GM19240 (cell line): ENCODE measurements around the gene SPAG4.
A peak's percentile ranks its signal among the peaks of the same experiment; 100 is the strongest.

Experiments used
- DNase-seq: peaks from one replicate; pipeline ENCODE4 v3.0.0; 2011; ENCODE audit warnings: low spot score; ENCODE audit not compliant: insufficient read length

The SPAG4 gene

GRCh38 chr20:35619196-35620095, 3.8 kb downstream of the SPAG4 start:
- peak; percentile 47 for DNase-seq

- no peak for DNase-seq
Observed at GRCh38 chr20:35620818-35621559, 5.4 kb downstream of the SPAG4 start.

- DNase-seq: no peak
Observed at GRCh38 chr20:35621560-35621946, 5.9 kb downstream of the SPAG4 start.

- DNase-seq: no peak
Observed at GRCh38 chr20:35625584-35626385, 10.2 kb downstream of the SPAG4 start.

GRCh38 chr20:35626386-35627001, 10.9 kb downstream of the SPAG4 start:
- no peak for DNase-seq

- DNase-seq: no peak
Observed at GRCh38 chr20:35627121-35627520, 11.5 kb downstream of the SPAG4 start.

- no peak for DNase-seq
Observed at GRCh38 chr20:35629427-35630145, 14.0 kb downstream of the SPAG4 start.

GRCh38 chr20:35630636-35631035, 15.0 kb downstream of the SPAG4 start:
- no peak for DNase-seq

GRCh38 chr20:35632539-35633115, 17.0 kb downstream of the SPAG4 start:
- DNase-seq: no peak

GRCh38 chr20:35635652-35636051, 20.0 kb downstream of the SPAG4 start:
- DNase-seq: no peak

- DNase-seq: no peak
Observed at GRCh38 chr20:35636095-35636494, 20.5 kb downstream of the SPAG4 start.

GRCh38 chr20:35637276-35637675, 21.6 kb downstream of the SPAG4 start:
- no peak for DNase-seq

GRCh38 chr20:35638751-35639150, 23.1 kb downstream of the SPAG4 start:
- DNase-seq: no peak

GRCh38 chr20:35640724-35641123, 25.1 kb downstream of the SPAG4 start:
- DNase-seq: no peak

- no peak for DNase-seq
Observed at GRCh38 chr20:35641743-35642142, 26.1 kb downstream of the SPAG4 start.

GRCh38 chr20:35643045-35643444, 27.4 kb downstream of the SPAG4 start:
- no peak for DNase-seq

GRCh38 chr20:35644806-35645205, 29.2 kb downstream of the SPAG4 start:
- no peak for DNase-seq

- no peak for DNase-seq
Observed at GRCh38 chr20:35648836-35649235, 33.2 kb downstream of the SPAG4 start.

- no peak for DNase-seq
Observed at GRCh38 chr20:35650632-35651031, 35.0 kb downstream of the SPAG4 start.

- DNase-seq: no peak
Observed at GRCh38 chr20:35651958-35652357, 36.3 kb downstream of the SPAG4 start.
